Activated naive CD4-positive, alpha-beta T cell treated with Interleukin-2 at 50 U/mL for 16 hours (primary cell): Measurements from ENCODE around the gene TRAF3IP1.
"Not testable (repeated sequence)": the region's sequence is repeated elsewhere in the genome, so short reads cannot be mapped to it uniquely, and the experiment has no call there.

Experiments
- DNase-seq: peaks from one replicate; pipeline ENCODE4 v3.0.0-alpha.2; 2020

The TRAF3IP1 gene

GRCh38 chr2:238433941-238434845 is 113.9 kb downstream of the TRAF3IP1 start:
- no peak for DNase-seq

GRCh38 chr2:238434846-238435751 is 114.8 kb downstream of the TRAF3IP1 start:
- no peak for DNase-seq

- no peak for DNase-seq
These were observed 115.4 kb downstream of the TRAF3IP1 start for GRCh38 chr2:238435752-238436096.

DNA sequence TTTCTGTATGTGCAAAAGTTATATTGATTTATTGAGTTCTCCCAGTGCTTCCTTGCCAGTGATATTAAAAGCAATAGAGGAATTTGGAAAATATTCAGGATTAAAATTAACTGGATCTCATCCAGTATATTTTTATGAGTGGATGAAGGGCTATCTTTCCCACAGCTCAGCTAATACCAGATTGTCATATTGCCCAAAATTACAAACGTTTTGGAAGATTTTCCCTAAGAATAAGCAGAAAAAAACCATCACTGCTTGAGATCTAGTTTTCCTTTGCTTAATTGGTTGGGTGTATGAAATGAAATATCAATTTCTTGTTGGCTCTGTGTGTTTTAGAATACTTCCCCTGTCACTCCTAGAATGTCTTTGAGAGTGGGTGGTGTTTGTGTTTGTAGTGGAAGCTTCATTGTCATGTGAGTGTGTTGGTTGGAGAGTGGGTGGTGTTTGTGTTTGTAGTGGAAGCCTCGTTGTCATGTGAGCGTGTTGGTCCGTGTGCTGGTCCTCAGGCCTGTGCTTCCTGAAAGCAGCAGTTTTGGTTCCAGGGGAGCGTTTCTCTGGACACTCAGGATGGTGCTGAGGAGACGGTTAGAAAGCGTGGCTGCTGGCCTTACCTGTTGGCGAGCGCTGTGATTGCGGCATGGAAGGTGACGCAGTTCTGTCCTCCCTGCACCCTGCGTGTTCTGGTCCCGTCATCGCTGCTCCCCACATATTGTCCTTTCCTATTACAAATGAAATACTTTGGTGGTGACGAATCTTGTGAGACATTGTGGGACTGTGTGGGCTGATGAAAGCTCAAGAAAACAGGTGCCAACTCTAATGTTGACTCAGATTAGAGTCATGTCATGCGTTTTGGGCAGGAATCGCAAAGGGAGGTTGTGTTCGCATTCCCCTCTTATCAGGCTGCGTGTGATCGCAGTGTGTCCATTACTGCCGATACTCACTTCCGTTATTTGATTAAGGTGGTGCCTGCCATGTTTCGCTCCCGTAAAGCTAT is 118.8 kb downstream of the TRAF3IP1 start:
- peak; percentile 74 for DNase-seq

- DNase-seq = no peak
These were observed 119.6 kb downstream of the TRAF3IP1 start for GRCh38 chr2:238439917-238440316.

DNA sequence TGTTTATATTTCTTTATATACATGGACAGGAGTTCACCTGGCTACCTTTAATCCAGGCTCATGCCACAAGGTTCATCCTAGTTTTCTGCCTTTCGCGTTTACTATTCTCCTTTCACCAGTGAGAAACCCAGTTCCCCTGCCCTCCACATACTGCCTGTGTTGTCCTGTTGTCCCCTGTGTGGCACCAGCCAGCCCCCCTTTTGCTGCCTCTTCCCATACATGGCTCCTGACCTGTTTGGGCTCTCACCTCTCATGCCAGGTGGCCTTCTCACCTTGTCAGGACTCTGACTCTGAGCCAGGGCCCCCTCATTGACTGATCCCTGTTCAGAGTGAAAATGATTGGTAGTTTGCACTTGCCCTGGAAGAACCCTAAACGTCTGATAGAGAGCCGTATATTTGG is 120.0 kb downstream of the TRAF3IP1 start:
- DNase-seq = no peak

GRCh38 chr2:238440767-238441166 is 120.4 kb downstream of the TRAF3IP1 start:
- no peak for DNase-seq

GRCh38 chr2:238441262-238442114 is 121.2 kb downstream of the TRAF3IP1 start:
- no peak for DNase-seq

DNA sequence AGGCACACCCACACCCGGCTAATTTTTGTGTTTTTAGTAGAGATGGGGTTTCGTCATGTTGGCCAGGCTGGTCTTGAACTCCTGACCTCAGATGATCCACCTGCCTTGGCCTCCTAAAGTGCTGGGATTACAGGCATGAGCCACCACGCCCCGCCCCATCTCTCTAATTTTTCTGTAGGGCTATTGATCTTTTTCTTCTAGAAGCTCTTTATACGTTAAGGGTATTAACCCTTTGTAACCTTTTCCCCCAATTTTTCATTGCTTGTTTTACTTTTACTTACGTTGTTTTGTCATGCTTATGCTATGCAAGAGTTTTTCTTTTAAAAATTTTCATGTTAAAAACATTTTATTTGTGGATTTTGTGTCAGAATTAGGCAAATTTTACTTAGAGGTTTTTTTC is 121.9 kb downstream of the TRAF3IP1 start:
- not testable (repeated sequence) for DNase-seq

- no peak for DNase-seq
These were observed 123.9 kb downstream of the TRAF3IP1 start for GRCh38 chr2:238444242-238444641.

GRCh38 chr2:238445409-238446190 is 125.3 kb downstream of the TRAF3IP1 start:
- DNase-seq = no peak

GRCh38 chr2:238446371-238446770 is 126.1 kb downstream of the TRAF3IP1 start:
- DNase-seq = no peak

GRCh38 chr2:238448031-238448955 is 128.0 kb downstream of the TRAF3IP1 start:
- no peak for DNase-seq

DNA sequence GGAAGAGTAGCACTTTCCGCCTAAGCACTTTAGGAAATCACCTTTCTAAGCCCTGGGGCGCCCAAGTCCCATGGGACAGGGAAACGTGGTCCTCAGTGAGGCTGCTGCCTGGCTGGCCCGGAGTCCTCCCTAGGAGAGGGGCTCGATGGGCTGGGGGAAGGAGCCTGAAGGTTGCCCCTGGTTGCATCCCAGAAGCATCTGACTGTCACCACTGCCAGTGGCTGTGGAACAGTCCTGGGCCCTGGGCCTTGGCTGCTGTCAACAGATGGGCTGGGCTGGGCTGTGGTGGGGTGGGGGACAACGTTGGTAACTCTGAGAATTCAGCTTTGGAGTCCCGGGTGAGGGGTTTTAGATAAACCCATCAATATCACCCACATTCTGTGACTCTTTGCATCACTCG is 128.9 kb downstream of the TRAF3IP1 start:
- DNase-seq = no peak

DNA sequence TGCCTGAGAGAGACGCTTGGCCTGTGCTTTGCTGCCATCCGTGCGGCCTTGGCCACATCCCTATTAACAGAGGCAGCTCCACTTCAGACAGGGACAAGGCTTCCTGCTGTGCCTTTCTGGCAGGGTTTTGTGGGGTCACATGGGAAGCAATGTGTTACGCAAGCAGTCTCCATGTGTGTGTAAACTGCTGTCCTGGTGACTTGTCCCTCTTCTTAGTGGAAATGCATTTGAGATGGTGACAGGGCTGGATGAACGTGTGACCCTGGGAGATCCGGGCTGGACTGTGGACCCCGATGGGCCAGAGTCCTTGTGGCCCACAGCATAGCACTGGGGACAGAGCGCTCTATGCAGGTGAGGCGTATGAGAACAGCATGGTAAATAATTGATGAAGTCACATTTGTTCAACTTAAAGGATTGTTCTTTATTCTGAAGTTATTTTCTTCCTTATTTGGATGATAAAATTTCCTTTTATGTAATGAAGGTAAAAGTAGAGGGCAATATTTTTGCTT is 129.6 kb downstream of the TRAF3IP1 start:
- DNase-seq = no peak

GRCh38 chr2:238450440-238450861 is 130.1 kb downstream of the TRAF3IP1 start:
- no peak for DNase-seq
